ENCODE data around the gene LENG9.

The LENG9 gene

DNA sequence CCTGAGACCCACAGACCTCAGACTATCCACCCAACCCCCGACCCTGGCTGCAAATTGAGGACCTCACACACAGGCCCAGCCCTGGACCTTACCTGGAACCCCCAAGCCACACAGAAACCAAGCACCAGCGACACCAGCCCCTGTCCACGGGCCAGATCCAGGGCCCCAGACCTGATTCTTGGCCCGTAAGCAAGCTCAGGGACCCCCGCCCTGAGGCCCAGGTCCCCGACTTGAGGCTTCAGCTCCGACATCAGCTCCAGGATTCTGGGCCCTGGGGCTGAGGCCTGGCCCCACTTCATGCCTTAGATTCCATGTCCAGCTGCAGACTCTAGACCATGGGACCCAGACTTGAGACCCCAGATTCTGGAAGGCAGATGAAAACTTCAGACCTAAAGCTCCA is 42.1 kb downstream of the LENG9 start:
- no peak for DNase-seq (ENCODE audit: low read depth in 2 of 2)

DNA sequence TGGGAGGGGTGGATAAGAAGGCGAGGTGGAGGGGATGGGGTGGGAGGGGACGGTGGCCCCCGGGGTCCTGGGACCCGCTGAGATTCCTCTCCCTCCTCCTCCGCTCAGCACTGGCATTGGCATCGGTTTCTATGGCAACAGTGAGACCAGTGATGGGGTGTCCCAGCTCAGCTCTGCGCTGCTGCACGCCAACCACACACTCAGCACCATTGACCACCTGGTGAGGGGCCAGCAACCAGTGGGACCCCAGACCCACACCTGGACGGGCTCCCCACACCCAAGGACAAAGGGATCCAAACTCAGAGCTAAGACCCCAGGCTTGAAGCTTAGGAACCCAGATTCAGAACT is 42.4 kb downstream of the LENG9 start:
- no peak for DNase-seq (ENCODE audit: low read depth in 2 of 2)

DNA sequence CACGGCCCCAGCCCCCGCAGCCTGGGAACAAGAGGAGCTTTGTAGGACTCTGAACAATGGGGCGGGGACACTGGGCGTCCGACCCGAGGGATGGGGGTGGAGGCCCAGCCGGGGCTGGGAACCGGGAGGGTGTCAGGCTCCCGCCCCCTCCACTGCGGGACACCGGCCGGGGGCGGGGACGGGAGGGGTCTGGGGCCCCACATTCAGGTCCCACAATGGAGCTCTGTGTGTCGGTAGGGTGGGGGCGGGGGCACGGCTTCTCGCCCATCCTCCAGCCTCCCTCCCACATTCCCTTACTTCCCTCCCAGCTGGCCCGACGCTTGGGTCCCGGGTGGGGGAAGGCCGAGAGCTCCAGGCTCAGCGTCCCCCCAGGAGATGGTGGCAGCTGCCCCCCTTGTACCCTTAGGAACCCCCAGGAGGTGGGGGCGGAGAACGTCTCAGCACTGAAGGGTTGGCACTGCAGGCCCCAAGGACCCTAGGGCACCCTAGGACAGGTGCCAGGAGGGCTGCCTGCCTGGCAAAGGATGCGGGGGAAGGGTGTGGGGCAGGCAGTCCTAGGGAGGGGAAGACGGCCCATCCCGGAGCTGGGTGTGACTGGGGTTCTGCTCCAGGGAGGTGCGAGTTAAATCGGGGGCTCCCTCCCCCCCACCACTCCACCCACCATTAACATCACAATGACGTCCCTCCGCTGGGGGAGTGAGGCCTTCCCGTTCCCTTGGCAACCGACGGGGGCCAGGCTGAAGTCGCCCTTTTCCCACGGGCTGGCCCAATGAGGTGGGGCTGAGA is 43.0 kb downstream of the LENG9 start:
- DNase-seq (ENCODE audit: low read depth in 2 of 2) = no peak

DNA sequence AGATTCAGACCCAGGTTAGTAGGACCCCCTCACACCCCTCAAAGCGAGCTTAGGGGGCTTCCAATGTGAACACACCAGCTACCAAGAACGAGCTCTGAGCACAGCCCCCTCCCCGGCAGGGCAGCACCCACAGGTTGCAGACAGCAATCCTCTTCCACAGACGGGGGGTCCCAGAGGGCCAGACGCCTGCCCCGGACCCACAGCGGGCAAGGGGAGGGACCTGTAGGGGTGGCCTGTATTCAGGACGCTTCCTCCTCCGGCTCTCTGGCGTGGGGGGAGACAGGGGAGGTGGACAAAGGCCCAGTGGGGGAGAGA is 43.6 kb downstream of the LENG9 start:
- DNase-seq (ENCODE audit: low read depth in 2 of 2) = no peak

DNA sequence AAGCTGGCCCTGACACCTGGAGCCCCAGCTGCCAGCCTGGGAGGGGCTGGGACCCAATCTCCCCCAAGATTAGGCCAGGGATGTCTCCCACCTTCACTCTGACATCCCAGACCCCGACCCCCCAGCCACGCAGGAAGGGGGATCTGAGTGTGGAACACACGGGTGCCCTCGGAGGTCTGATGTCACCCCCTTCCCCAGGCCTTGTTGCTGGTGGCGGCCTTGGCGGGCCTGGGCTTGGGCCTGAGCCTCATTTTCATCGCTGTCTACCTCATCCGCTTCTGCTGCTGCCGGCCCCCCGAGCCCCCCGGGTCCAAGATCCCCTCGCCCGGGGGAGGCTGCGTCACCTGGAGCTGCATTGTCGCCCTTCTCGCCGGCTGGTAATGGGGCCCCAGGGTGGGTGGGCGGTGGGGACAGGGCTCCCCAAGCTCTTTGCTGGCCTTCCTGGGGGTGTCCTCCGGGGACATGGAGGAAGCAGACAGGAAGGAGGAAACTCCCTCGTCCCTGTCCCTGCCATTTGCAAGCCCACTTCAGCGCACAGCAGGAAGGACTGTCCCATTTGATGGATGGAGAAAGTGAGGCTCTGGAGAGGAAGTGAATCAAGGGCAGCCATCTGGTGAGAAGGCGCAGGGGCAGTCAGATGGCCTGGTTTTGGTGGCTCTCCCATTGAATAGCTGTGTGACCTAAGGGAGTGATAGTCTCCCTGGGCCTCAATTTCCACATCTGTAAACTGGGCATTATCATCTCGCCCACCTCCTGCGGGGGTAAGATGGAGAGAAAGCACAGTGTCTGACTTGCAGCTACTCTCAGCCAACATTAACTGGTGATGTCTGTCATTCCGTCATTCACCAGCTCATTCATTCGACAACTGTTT is 44.4 kb downstream of the LENG9 start:
- DNase-seq (ENCODE audit: low read depth in 2 of 2) = no peak

DNA sequence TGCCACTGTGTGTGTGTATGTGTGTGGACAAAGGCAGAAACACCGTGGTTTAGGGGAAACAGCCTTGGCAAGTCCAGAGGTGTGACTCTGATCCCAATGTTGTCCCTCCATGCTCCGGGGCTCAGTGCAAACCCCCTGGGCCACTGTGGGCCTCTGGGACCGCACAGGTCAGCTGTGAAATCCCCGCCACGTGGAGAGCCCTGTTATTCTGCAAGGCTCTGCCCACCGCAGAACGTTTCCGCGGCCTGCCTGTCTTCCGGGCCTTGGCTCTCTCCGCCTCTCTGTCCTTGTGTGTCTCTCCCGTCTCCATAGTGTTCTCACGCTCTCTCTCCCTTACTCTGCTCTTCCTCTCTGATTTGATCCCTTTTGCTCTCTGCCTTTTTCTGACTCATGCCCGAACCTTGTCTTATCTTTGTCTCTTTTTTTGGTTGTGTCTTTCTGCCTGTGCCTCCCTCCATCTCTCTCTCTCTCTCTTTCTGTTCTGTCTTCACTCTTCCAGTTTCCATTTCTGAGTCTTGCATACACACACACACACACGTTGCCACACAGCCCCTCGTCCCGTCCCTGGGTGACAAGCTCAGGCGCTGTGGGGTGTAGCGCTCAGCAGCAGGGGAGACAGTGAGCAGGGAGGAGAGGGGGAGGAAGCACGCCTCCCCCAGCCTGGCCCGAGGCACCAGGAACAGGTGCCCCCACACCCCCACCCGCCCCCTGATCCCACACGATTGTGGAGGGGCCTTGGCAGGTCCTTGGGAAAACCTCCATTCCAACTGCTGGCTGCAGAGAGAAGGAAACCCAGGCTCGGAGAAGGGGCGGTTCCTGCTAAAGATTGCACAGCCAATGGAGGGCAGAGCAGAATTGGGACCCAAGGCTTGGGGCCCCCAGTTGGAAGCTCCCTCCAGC is 45.3 kb downstream of the LENG9 start:
- no peak for DNase-seq (ENCODE audit: low read depth in 2 of 2)

DNA sequence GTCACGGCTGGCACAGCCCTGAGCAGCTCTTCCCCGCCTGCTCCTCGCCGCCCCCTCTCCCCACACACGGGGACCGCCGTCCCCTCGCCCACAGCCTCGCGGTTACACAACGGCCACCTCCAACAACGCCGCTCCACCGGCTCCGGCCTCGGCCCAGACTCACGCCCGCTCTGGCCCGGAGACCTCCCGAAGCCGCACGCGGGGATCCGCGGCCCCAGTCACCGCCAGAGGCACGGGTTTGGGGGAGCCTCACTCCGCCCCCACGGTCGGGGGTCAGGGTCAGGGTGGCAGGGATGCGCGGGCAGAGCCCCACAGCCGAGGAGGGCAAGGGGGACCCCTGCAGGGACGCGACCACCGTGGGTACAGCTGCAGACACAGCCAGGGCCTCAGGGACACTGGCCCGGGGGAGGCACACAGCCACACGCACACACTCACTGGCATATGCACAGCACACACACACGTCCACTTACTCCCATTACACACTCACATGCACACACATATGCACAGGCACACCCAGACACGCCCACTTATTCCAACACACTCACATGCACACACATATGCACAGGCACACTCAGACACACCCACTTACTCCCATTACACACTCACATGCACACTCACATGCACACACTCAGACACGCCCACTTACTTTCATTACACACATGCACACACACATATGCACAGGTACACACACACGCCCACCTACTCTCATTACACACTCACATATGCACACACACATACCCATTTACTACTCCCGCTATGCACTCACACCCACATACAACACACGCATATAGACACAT is 46.7 kb downstream of the LENG9 start:
- no peak for DNase-seq (ENCODE audit: low read depth in 2 of 2)

DNA sequence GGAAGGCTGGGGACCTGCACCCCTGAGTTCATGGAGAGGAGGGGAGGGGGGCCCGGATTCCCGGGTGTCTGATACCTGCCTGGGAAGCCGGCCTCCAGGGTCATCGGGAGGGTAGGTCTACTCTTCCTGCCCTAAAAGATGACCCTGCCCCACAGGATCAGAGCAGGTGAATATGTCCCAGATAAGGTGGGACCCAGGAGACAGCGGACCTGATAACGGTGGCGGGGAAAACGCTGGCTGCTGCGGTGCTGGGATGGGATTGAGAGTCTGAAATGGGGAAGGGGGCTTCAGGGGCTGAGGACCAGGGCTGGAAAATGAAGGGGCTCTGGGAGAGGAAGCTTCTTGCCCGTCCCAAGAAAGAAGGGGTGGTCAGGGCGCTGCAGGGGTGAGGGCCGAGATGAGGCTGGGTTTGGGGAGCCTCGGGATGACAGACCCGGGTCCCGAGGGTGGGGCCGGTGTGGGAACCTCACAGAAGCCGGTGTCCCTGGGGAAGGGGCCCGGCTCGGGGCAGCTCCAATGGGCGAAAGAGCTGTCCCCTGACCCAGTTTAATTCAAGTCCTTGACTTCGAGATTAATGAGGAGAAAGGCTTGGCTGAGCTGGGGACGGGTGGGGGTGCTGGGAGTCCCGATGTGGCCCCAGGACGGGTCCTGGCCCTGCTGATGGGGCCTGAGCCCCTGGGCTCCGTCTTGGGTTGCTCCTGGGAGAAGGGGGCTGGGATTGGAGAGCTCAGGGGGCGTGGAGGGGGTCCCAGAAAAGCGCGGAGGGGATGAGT is 47.5 kb downstream of the LENG9 start:
- DNase-seq (ENCODE audit: low read depth in 2 of 2) = no peak

DNA sequence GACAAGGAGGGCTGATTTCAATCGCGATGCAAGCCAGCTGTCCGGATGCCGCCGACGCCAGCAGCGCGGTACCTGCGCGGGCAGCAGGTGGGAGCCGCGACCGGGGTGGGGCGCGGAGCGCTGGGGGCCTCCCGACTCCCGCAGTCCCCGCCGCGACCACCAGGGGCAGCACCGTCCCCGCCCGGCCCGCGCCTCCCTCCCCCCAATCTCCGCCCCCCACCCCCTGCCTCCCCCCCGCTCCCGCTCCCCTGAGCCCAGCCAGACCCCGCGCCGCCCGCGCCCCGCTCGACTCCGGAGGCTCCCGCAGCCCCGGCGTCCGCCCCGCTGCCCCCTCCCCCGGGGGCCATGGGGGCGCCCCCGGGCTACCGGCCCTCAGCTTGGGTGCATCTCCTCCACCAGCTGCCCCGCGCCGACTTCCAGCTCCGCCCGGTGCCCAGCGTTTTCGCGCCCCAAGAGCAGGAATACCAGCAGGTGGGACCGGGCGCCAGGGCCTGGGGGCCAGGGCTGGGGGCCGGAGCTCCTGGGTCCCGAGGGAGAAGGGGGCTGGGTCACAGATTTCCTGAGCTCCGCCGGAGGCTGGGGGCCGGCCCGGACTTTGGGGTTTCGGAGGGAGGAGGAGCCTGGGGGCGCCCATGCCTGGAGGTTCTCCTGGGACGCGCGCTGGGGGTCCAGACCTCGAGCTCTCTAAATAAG is 48.2 kb downstream of the LENG9 start, which contains the start of gene TTYH1:
TTYH1 (plus strand) TSS at position 257 of the 693 bp plus-strand sequence; CDS start at position 346, 89 bp downstream.
- peak in 1 of 2 donors; percentile 17 for DNase-seq (ENCODE audit: low read depth in 2 of 2)

DNA sequence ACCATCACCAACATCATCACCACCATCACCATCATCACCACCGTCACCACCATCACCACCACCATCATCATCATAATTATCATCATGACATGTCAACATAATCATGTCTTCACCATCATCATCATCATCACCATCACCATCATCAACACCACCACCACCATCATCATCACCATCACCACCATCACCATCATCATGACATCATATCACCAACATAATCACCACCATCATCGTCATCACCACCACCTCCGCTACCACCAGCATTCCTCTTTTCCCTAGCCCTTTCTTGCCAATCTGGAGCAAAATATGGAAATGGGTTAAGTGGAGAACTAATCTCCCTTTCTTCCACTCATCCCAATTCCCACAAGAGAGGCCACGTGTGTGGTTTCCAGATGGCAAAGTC is 49.4 kb downstream of the LENG9 start:
- DNase-seq (ENCODE audit: low read depth in 2 of 2) = no peak

DNA sequence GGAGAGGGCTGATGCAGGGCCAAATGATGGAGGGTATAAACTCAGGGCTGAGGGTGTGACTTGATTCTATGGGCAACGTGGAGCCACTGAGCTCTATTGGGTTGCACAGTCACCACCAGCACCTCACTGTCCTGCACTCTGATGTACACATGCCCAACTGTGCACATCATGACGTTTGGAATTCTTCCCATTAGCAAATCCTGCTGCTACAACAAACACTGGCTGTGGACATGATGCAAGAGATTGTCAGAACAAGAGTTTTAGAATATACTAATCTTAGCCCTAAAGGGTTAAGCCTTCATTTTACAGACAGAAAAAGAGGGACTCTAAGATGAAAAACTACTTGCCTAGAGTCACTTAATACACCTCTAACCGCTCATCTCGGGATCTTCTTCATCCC is 50.7 kb downstream of the LENG9 start:
- DNase-seq (ENCODE audit: low read depth in 2 of 2) = no peak

Data from stimulated activated CD8-positive, alpha-beta memory T cell treated with anti-CD3 and anti-CD28 coated beads, Interleukin-7, amount 100 ng/mL, for 4 hours (primary cell).